Measurements from ENCODE around the gene SLC4A5. TPM values are rescaled to one million over a fixed set of nuclear protein-coding genes. Genes with fewer than 3 reads are reported as not detected.
A peak's percentile ranks its signal among the peaks of the same experiment; 100 is the strongest.
"Not testable (repeated sequence)": the region's sequence is repeated elsewhere in the genome, so short reads cannot be mapped to it uniquely, and the experiment has no call there.

SLC4A5 gene
- total RNA-seq, 3 donors from 2014 or later: 2.1 to 3.1 (median 2.1) TPM

DNA sequence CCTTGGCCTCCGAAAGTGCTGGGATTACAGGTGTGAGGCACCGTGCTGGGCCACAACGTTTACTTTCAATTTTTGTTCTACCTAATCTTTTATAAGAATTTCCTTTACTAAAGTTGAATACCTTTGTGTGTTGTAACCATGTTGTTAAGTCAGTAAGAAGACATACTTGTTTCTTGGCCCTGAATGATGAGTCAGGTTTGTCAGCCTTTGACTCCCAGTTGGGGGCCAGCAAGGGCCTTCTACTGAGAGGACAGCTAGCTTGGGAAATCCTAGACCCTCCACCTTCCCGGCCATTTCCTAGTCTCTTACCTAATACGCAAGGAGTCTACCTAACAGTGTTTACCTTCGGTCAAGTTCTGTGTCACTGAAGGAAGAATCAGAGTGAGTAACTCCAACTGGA, 122.1 kb downstream of the SLC4A5 start:
- DNase-seq (no peak), ATAC-seq (no peak)
- Histone ChIP-seq H3K36me3 (ENCODE audit: low read depth) (no peaks in the 10 kb centered on the region), H3K4me3 (no peak overlapping the region), H3K4me1 (ENCODE audit: low read depth) (no peaks in the 10 kb centered on the region), H3K9me3 (no peaks in the 10 kb centered on the region)
- no peak for TF ChIP-seq CTCF (IDR thresholded peaks at IDR 0.05)
- intact Hi-C loops (cut with DNase I, micrococcal nuclease): no loop called here

DNA sequence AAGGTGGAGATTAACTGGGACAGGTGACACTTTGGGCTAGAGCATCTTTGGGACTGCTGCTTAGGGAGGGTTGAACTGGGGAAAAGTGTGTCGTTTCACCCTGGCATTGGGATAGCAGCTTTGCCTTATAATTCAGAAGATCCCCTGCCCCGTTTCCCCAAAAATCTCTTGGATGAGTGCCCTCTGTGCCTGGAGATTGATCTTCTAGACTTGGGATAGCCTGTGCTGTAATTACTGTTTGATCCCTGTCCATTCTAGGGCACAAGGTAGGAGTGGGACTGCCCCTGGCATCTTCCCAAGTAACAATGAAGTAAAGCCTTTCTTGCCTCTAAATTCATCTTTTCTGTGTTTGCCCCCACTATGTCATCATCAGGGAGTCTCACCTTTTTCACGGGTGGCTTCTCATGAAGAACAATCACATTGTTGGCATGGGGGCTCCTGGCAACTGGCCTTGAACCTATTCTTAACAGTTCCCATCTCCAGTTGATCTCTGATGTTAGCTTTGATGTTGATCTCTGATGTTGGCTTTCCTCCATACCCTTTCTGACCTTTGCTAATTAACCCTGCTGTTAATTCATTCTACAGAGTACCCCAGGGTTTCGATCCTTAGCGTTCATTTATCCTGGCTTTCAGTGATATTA, 123.2 kb downstream of the SLC4A5 start:
- Histone ChIP-seq H3K9me3 (no peaks in the 10 kb centered on the region), H3K4me3 (no peak overlapping the region), H3K4me1 (ENCODE audit: low read depth) (no peaks in the 10 kb centered on the region), H3K36me3 (ENCODE audit: low read depth) (no peaks in the 10 kb centered on the region)
- TF ChIP-seq CTCF (IDR thresholded peaks at IDR 0.05): no peak
- intact Hi-C loops (cut with DNase I, micrococcal nuclease): no loop called here
- ATAC-seq: no peak
- no peak for DNase-seq

- H3K36me3 ChIP-seq (ENCODE audit: low read depth): no peaks in the 10 kb centered on the region
- ATAC-seq: no peak
Observed at GRCh38 chr2:74216642-74217041, 126.6 kb downstream of the SLC4A5 start.

GRCh38 chr2:74215771-74216170, 127.4 kb downstream of the SLC4A5 start:
- intact Hi-C loops (cut with DNase I, micrococcal nuclease); H3K36me3 ChIP-seq (ENCODE audit: low read depth); DNase-seq; H3K9me3 ChIP-seq; H3K4me3 ChIP-seq; H3K4me1 ChIP-seq (ENCODE audit: low read depth); ATAC-seq: not testable (repeated sequence)

More at GRCh38 chr2:74216642-74217041, 126.6 kb downstream of the SLC4A5 start:
- Histone ChIP-seq H3K9me3 (no peaks in the 10 kb centered on the region), H3K4me3 (no peak overlapping the region), H3K4me1 (ENCODE audit: low read depth) (no peaks in the 10 kb centered on the region)
- no peak for DNase-seq
- TF ChIP-seq CTCF (IDR thresholded peaks at IDR 0.05): no peak
- intact Hi-C loops (cut with DNase I, micrococcal nuclease): no loop called here

DNA sequence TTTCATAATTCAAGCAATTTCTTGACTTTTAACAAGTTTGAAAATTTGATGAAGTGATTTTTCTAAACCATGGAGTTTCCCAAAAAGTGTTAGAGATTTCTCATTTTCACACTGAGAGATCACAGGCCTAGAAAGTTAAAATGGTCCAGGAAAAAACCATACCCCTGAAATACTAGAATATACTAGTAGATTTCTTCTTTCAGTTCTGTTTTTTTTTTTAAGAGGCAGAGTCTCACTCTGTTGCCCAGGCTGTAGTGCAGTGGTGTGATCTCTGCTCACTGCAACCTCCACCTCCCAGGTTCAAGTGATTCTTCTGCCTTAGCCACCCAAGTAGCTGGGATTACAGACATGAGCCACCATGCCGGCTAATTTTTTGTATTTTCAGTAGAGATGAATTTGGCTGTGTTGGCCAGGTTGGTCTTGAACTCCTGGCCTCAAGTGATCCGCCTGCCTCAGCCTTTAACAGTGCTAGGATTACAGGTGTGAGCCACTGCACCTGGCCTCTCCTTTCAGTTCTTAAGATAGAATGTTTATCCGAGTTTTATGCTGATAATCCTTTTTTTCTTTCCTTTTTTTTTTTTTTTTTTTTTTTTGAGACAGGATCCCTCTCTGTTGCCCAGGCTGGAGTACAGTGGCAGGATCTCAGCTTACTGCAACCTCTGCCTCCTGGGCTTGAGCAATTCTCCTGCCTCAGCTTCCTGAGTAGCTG, 130.4 kb downstream of the SLC4A5 start:
- ATAC-seq: no peak
- no peak for TF ChIP-seq CTCF (IDR thresholded peaks at IDR 0.05)
- H3K9me3 ChIP-seq: no peaks in the 10 kb centered on the region
- DNase-seq: no peak
- no peaks in the 10 kb centered on the region for H3K4me1 ChIP-seq (ENCODE audit: low read depth)
- H3K36me3 ChIP-seq (ENCODE audit: low read depth): no peaks in the 10 kb centered on the region
- intact Hi-C loops (cut with DNase I, micrococcal nuclease): no loop called here
- no peak overlapping the region for H3K4me3 ChIP-seq

GRCh38 chr2:74206180-74206688, 137.0 kb downstream of the SLC4A5 start:
- Histone ChIP-seq H3K4me3 (no peak overlapping the region), H3K36me3 (ENCODE audit: low read depth) (no peaks in the 10 kb centered on the region), H3K4me1 (ENCODE audit: low read depth) (peaks cover 27% of the 10 kb centered on the region), H3K9me3 (no peaks in the 10 kb centered on the region)
- intact Hi-C loops (cut with DNase I, micrococcal nuclease): no loop called here
- no peak for TF ChIP-seq CTCF (IDR thresholded peaks at IDR 0.05)
- peak; percentile 42 to 62 (median 56) for DNase-seq
- ATAC-seq: peak; percentile 55
